ENCODE data around the gene PDAP1.

Gene PDAP1

DNA sequence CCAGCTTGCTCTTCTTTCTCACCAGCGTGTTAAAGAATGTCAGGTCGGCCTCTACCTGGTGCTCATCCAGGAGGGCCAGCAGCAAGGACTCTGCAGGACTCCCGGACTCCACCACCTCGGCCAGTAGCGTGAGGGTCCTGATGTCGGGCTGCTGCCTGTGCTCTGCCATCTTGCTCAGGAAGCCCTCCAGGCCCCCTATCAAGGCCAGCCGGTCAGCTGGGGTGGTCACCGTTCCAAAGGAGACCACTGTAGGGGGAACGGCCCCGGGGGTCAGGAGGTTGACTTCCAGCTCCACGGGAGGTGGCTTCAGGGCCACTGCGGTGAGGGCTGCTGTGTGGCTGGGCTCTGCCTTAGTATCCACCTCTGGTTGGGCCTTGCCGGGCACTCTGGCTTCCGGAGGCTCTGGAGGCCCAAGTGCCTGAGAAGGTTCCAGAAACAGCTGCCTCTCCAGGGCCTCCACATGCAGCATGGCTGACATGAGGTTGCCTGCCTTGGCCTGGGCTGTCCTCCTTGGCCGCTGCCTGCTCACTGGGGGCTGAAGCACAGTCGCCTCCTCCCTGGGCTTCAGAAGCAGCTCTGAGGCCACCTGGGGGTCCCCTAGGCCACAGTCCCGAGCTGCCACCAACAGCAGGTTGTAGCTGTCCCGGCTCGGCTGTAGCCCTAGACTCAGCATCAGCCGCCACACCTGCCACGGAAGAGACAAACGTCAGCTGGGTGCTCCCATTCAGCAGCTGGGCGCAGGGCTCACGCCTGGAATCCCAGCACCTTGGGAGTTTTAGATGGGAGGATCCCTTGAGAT lies 16.7 kb upstream of the PDAP1 start:
- no peak for DNase-seq

DNA sequence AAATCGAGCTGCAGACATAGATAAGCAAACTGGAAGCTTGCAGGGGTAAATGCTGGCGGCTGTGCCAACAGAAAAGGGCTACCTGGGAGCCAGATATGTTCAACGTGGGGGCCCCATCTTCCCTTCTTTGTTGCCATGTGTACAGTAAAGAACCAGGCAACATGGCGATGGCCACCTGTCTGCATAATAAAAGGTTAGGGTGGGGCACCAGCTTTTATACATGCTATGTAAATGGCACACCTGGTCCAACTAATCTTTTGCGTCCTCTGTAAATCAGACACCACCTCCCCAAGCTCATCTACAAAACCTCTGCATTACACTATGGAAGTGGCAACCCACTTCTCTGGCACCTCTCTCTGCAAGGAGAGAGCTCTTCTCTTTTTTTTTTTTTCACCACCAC lies 14.2 kb upstream of the PDAP1 start:
- DNase-seq: no peak

GRCh38 chr7:99422186-99422585 lies 13.8 kb upstream of the PDAP1 start:
- DNase-seq: no peak

DNA sequence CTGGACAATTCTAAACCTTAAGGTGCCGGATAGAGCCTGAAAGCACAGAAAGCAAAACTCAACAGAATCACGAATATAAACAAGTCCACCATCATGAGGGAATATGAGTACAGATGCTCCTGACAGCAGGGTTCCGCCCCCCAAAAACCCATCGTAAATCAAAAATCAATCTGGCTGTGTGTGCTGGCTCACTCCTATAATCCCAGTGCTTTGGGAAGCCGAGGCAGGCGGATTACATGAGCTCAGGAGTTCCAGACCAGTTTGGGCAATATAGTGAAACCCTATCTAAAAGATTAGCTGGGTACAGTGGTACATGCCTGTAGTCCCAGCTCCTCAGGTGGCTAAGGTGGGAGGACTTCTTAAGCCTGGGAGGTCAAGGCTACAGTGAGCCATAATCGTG lies 12.6 kb upstream of the PDAP1 start:
- no peak for DNase-seq

GRCh38 chr7:99420213-99420612 lies 11.8 kb upstream of the PDAP1 start:
- DNase-seq: no peak

- no peak for DNase-seq
Observed at GRCh38 chr7:99419323-99420021, 11.1 kb upstream of the PDAP1 start.

DNA sequence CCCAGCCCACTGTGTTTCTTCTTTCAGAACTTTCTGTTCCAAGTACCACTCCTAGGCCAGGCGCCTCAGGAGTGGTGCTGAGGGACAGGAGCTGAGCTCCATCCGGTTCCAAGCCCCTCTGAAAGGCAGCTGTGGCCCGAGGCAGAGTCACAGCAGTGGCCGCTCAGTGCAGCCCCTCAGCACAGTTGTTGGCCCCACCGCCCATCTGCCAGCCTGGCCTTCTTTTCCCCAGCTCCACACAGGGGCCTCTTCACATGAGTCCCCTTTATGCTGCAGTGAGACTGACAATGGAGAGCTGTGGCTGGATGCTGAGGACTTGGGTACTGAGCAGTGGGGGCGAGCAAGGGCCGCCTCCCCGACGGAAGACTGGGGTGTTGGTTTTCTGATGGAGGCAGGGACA lies 9.9 kb upstream of the PDAP1 start:
- no peak for DNase-seq

DNA sequence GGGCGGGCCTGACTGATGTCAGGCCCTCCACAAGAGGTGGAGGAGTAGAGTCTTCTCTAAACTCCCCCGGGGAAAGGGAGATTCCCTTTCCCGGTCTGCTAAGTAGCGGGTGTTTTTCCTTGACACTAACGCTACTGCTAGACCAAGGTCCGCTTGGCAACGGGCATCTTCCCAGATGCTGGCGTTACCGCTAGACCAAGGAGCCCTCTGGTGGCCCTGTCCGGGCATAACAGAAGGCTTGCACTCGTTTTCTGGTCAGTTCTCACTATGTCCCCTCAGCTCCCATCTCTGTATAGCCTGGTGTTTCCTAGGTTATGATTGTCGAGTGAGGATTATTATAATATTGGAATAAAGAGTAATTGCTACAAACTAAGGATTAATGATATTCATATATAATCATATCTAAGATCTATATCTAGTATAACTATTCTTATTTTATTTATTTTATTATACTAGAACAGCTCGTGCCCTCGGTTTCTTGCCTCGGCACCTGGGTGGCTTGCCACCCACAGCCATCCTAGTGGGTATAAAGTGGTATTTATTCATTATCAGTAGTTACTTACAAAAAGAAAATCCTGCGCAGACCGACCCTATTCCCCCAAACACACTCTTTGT lies 7.2 kb upstream of the PDAP1 start:
- DNase-seq: peak; percentile 52

- no peak for DNase-seq
Observed at GRCh38 chr7:99410635-99411034, 2.2 kb upstream of the PDAP1 start.

DNA sequence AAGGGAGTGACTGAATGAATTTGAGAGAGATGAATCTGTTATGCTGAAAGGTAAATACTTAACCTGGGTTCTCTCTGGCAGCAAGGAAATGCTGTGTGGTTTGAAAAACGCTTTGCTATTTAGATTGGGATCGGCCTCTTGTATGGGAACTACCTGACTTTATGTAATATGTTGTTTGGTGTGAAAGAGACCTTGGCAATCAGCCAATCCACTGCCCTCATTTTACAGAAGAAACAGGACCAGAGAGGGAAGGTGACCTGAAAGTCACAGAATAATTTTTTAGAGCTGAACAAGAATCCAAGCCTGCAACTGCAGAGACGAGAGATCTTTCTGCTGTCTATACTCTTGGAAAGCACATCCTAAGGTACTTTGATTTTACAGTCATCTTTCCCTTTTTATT lies 1.4 kb upstream of the PDAP1 start:
- DNase-seq: no peak

DNA sequence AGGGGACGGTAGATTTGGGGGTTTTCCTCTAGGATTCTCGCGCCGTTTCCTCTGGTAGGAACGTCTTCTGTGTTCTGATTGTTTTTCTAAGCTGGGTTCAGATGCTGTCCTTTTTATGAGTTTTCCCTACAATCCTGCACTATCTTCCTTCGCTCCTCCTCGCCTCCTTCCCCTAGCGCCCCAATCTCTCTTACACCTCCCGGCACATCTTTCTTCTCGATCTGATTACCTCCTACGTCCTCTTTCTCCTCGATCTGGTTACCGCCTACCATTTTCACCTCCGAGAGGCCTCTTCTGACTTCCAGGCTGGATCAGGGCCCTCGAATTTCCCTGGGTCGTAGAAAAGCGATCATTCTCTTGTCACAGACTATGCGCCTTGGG lies 785 bp upstream of the PDAP1 start:
- DNase-seq: no peak

GRCh38 chr7:99407872-99408378 lies 472 bp downstream of the PDAP1 start:
- DNase-seq: peak; percentile 71

- no peak for DNase-seq
Observed at GRCh38 chr7:99406557-99406956, 1.8 kb downstream of the PDAP1 start.

GRCh38 chr7:99404977-99405320 lies 3.4 kb downstream of the PDAP1 start:
- no peak for DNase-seq

DNA sequence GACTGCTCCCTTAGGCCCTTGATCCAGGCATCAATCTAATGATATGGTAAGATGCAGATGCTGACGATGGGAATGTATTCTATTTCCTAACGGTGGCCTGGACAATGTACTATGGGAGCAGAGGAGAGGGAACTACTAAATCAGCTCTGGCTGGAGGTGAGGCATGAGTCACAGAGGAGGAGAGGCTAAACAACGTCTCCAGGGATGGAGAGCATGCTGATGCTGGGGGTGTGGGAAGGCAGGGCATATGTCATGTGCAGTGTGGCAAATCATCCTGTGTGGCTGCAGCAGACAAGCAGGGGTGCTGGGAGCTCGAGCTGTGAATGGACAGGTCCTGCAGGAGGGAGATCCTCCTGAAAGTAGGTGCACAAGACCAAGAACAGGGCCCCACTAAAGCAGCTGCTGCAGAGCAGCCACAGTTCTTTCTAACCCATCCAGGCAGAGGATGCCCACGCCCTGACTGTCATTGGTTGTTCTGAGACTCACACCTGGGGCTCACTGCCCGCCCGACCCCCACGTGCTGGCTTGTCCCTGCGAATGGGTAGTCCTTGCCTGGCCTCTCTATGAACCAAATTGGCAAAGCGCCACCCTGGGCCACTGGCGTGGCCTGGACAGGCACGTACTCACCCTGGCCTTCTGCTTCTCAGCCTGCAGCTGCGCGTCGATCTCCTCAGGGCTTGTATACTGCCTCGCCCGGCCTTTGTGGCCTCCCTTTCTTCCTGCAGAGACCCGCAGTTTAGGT lies 4.0 kb downstream of the PDAP1 start:
- no peak for DNase-seq

DNA sequence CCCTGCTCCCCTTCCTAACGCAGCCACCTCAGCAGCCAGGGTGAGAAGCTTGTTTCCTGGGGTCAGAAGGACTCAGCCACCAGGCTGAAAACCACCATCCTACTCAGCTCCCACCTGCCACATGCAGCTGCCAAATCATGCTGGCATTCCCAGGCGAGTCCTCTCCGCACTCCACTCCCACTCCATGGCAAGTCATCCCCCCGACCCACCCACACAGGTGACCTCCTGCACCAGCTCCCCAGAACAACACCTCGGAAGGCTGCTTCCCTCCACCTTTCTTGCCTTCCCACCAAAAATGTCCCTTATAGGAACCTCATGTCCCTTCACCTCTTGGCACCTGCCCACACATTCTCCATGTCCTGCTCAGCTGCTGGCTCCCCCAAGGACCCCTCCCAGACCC lies 4.6 kb downstream of the PDAP1 start:
- no peak for DNase-seq

- no peak for DNase-seq
Observed at GRCh38 chr7:99402854-99403253, 5.5 kb downstream of the PDAP1 start.

DNA sequence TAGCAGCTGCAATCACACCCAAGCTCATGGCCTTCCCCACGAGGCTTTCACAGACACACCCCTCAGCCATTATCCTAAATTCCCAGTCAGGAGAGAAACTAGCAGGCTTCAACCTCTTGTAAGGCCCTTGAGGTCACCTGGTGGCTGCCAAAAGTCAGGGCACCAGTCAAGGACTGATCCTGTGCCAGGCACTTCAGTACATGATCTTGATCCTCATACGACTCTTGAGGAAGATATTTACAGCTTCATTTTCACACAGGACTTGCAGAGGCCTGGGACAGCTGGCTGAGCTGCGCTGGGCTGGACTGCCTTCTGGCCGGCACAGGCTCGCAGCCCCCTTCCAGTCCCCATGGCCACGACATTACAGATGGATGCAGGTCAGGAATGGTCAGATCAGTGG lies 8.8 kb downstream of the PDAP1 start:
- DNase-seq: no peak

DNA sequence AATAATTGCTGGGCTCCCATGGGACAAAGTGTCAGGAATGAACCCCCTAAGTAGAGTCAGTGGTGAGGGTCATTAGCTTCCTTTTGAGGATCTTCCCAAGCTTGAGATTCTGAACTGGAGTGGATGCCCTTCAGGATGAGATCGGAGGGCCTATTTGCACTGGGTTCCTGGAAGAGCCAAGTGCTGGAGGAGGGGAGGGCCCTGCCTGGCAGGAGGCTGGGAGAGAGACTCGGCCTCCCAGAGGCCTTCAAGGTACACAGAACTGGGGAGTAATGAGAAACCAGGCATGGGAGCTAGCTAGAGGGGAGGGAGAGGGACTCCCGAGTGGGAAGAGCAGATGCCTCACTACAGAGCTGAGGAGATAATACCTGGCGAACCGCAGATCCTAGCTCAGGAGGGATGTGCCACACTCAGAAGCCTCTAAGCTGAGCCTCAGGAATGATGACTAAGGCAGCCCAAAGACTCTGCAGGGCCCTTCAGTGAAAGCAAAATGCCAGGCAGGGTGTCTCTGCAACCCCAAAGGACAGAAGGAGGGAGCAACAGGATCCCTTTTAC lies 9.4 kb downstream of the PDAP1 start:
- no peak for DNase-seq

- DNase-seq: no peak
Observed at GRCh38 chr7:99397297-99397983, 11.0 kb downstream of the PDAP1 start.

- DNase-seq: no peak
Observed at GRCh38 chr7:99396418-99397296, 11.7 kb downstream of the PDAP1 start.
